NK-92 treated with Interleukin-12 subunit alpha and Interleukin-12 subunit beta, amount 100 ng/mL, for 24 hours (cell line): ENCODE measurements around the gene KIF26B.

Source experiments
- DNase-seq: peaks from one replicate; lab custom pipeline; 2025; lab: John Stamatoyannopoulos, UW

Gene KIF26B

GRCh38 chr1:245572709-245573108 is 417.9 kb downstream of the KIF26B start:
- DNase-seq: no peak

GRCh38 chr1:245575710-245576109 is 420.9 kb downstream of the KIF26B start:
- no peak for DNase-seq

GRCh38 chr1:245576323-245576722 is 421.5 kb downstream of the KIF26B start:
- DNase-seq: no peak

GRCh38 chr1:245577191-245578157 is 422.7 kb downstream of the KIF26B start:
- DNase-seq: no peak

- DNase-seq: no peak
These were observed 423.5 kb downstream of the KIF26B start for GRCh38 chr1:245578308-245578707.

- no peak for DNase-seq
These were observed 424.0 kb downstream of the KIF26B start for GRCh38 chr1:245578771-245579170.

- DNase-seq: no peak
These were observed 425.1 kb downstream of the KIF26B start for GRCh38 chr1:245579881-245580280.

- DNase-seq: no peak
These were observed 425.9 kb downstream of the KIF26B start for GRCh38 chr1:245580651-245581050.

GRCh38 chr1:245582026-245582425 is 427.2 kb downstream of the KIF26B start:
- DNase-seq: no peak

- DNase-seq: no peak
These were observed 428.3 kb downstream of the KIF26B start for GRCh38 chr1:245583081-245583480.

- DNase-seq: no peak
These were observed 429.0 kb downstream of the KIF26B start for GRCh38 chr1:245583575-245584330.

GRCh38 chr1:245585252-245585959 is 430.6 kb downstream of the KIF26B start:
- no peak for DNase-seq

GRCh38 chr1:245587435-245588115 is 432.8 kb downstream of the KIF26B start:
- DNase-seq: no peak

GRCh38 chr1:245588116-245588639 is 433.4 kb downstream of the KIF26B start:
- no peak for DNase-seq

- DNase-seq: no peak
These were observed 434.5 kb downstream of the KIF26B start for GRCh38 chr1:245589316-245589715.

GRCh38 chr1:245589906-245590305 is 435.1 kb downstream of the KIF26B start:
- DNase-seq: no peak

- DNase-seq: no peak
These were observed 435.9 kb downstream of the KIF26B start for GRCh38 chr1:245590726-245591125.

- no peak for DNase-seq
These were observed 436.8 kb downstream of the KIF26B start for GRCh38 chr1:245591346-245592188.

- DNase-seq: no peak
These were observed 437.3 kb downstream of the KIF26B start for GRCh38 chr1:245592189-245592460.

GRCh38 chr1:245598524-245599305 is 443.9 kb downstream of the KIF26B start:
- no peak for DNase-seq
